OCI-LY7 (cell line): ENCODE results near the gene CMTM3. TPM values are rescaled to one million over a fixed set of nuclear protein-coding genes. Genes with fewer than 3 reads are reported as not detected.
"Not testable (repeated sequence)": the region's sequence is repeated elsewhere in the genome, so short reads cannot be mapped to it uniquely, and the experiment has no call there.

ENCODE experiments used
- BruUV-seq: library from RNA; stranded (reverse); fragments of 400-500 nt; replicated peaks from 2 replicates; lab custom pipeline; 2021; lab: Mats Ljungman, UMichigan
- CTCF ChIA-PET: fragments of 300-600 bp; sonication (Branson Sonifier 250); formaldehyde crosslinking; loops from one replicate; lab custom pipeline; 2022; ENCODE audit warnings: antibody characterized with exemption; ENCODE audit not compliant: unreplicated experiment; lab: Charles Lee
- POLR2A ChIA-PET: fragments of 300-600 bp; sonication (Branson Sonifier 250); formaldehyde crosslinking; loops from one replicate; lab custom pipeline; 2022; ENCODE audit warnings: antibody characterized with exemption; lab: Charles Lee
- DNase-seq: peaks from one replicate; pipeline ENCODE4 v3.0.0-alpha.2; 2015; ENCODE audit warnings: low spot score
- H2AFZ ChIP-seq: fragments of 200-600 bp; sonication (generic), shearing (Covaris generic); 2 replicates; pipeline ENCODE4 v1.6.1; 2014; ENCODE audit warnings: mild to moderate bottlenecking, antibody characterized with exemption, low read length, moderate library complexity
- H3K27ac ChIP-seq: fragments of 200-600 bp; sonication (generic); 2 replicates; pipeline ENCODE4 v1.5.1; 2014; ENCODE audit warnings: mixed run types, low read depth, mild to moderate bottlenecking, moderate library complexity, low read length, inconsistent platforms; ENCODE audit not compliant: poor library complexity, severe bottlenecking
- H3K36me3 ChIP-seq: fragments of 200-600 bp; sonication (generic); 2 replicates; pipeline ENCODE4 v1.6.1; 2014; ENCODE audit warnings: mild to moderate bottlenecking, antibody characterized with exemption, low read length, moderate library complexity, mixed read lengths; ENCODE audit not compliant: insufficient read depth
- H3K4me1 ChIP-seq: fragments of 200-600 bp; sonication (generic); 2 replicates; pipeline ENCODE4 v1.5.1; 2014; ENCODE audit warnings: mild to moderate bottlenecking, low read length; ENCODE audit not compliant: insufficient read depth, poor library complexity, severe bottlenecking
- H3K4me2 ChIP-seq: fragments of 200-600 bp; sonication (generic); 2 replicates; pipeline ENCODE4 v1.6.1; 2014; ENCODE audit warnings: mild to moderate bottlenecking, low read length
- H3K4me3 ChIP-seq: fragments of 200-600 bp; sonication (generic); 2 replicates; pipeline ENCODE4 v1.5.1; 2014; ENCODE audit warnings: mild to moderate bottlenecking, low read depth, low read length; ENCODE audit not compliant: poor library complexity, severe bottlenecking
- H3K79me2 ChIP-seq: fragments of 200-600 bp; sonication (generic); 2 replicates; pipeline ENCODE4 v1.6.1; 2016; ENCODE audit warnings: low read depth, mild to moderate bottlenecking, low read length, moderate library complexity, mixed read lengths; ENCODE audit not compliant: insufficient read depth
- H3K9me2 ChIP-seq: fragments of 200-600 bp; sonication (generic); 2 replicates; pipeline ENCODE4 v1.6.1; 2016; ENCODE audit warnings: mild to moderate bottlenecking, low read length, mixed read lengths; ENCODE audit not compliant: insufficient read depth
- H3K9me3 ChIP-seq: fragments of 200-600 bp; sonication (generic); 2 replicates; pipeline ENCODE4 v1.6.1; 2014; ENCODE audit warnings: mild to moderate bottlenecking, mixed run types, low read length, mixed read lengths
- H4K20me1 ChIP-seq: fragments of 200-600 bp; sonication (generic); 2 replicates; pipeline ENCODE4 v1.6.1; 2014; ENCODE audit warnings: mild to moderate bottlenecking, antibody characterized with exemption, low read length, moderate library complexity, mixed read lengths; ENCODE audit not compliant: insufficient read depth
- CTCF ChIP-seq: fragments of 200-600 bp; sonication (generic); conservative IDR thresholded peaks from 2 replicates; pipeline ENCODE4 v1.5.1; 2014; ENCODE audit warnings: mild to moderate bottlenecking, antibody characterized with exemption, low read length, moderate library complexity, mixed read lengths
- EZH2phosphoT487 ChIP-seq: fragments of 200-600 bp; sonication (generic); IDR thresholded peaks from 2 replicates; pipeline ENCODE4 v1.6.1; 2018; ENCODE audit warnings: low read depth, borderline replicate concordance, mild to moderate bottlenecking, mixed run types, antibody characterized with exemption, low read length, moderate library complexity, mixed read lengths
- intact Hi-C: fragments of 100-400 bp; cut with micrococcal nuclease; formaldehyde crosslinking; loops from one replicate; pipeline ENCODE4 v1.10.0; 2022; ENCODE audit not compliant: unreplicated experiment
- total RNA-seq, 2 experiments: library from RNA; depleted of rRNA in 1 of 2; stranded (reverse); fragments of >200 nt in 1 of 2; shearing (Covaris generic) in 1 of 2; gene quantifications; 2 replicates each; pipeline ENCODE4 v1.2.3, GENCODE V29; 2014 to 2022

The CMTM3 gene
- total RNA-seq, 2 experiments from 2014 or later = 5.0 to 30.4 TPM

- BruUV-seq = no TSS peak
- no peak overlapping the region for H3K4me3 ChIP-seq
- intact Hi-C loops = loop anchor here (2.0 to 5.0 kb wide), 2 partner anchors 202 to 264 kb away; no protein-coding TSS in a partner anchor
Measured at GRCh38 chr16:66609139-66609510, 4.6 kb downstream of the CMTM3 start.

GRCh38 chr16:66610111-66610820 lies 5.8 kb downstream of the CMTM3 start:
- POLR2A ChIA-PET = no interaction called here
- H3K4me1 ChIP-seq = peaks cover 33% of the 10 kb centered on the region
- H3K36me3 ChIP-seq = peaks cover 46% of the 10 kb centered on the region

More at GRCh38 chr16:66609139-66609510, 4.6 kb downstream of the CMTM3 start:
- no peak overlapping the region for H3K27ac ChIP-seq
- no peaks in the 10 kb centered on the region for H3K79me2 ChIP-seq
- H3K4me1 ChIP-seq = peaks cover 34% of the 10 kb centered on the region
- CTCF ChIA-PET = interaction anchor here (0.6 to 1.3 kb wide), 5 partner anchors 86 to 301 kb away, joined by 3 read pairs; no protein-coding TSS in a partner anchor
- TF ChIP-seq CTCF (no peak), EZH2phosphoT487 (no peak)
- peaks cover 6% of the 10 kb centered on the region; the same call in 1 of the 2 replicates for H4K20me1 ChIP-seq
- H3K9me2 ChIP-seq = no peaks in the 10 kb centered on the region
- no peak for DNase-seq
- peaks cover 46% of the 10 kb centered on the region for H3K36me3 ChIP-seq
- no peak overlapping the region for H3K4me2 ChIP-seq
- no peak overlapping the region for H2AFZ ChIP-seq
- H3K9me3 ChIP-seq = no peaks in the 10 kb centered on the region
- POLR2A ChIA-PET = no interaction called here

GRCh38 chr16:66611911-66612310 lies 7.4 kb downstream of the CMTM3 start:
- H3K4me3 ChIP-seq, H3K79me2 ChIP-seq, intact Hi-C loops, H3K27ac ChIP-seq, CTCF ChIA-PET, H2AFZ ChIP-seq, BruUV-seq, POLR2A ChIA-PET, H4K20me1 ChIP-seq, H3K4me2 ChIP-seq, DNase-seq, H3K9me3 ChIP-seq, H3K9me2 ChIP-seq: not testable (repeated sequence)
- Histone ChIP-seq H3K36me3 (peaks cover 46% of the 10 kb centered on the region), H3K4me1 (peaks cover 18% of the 10 kb centered on the region)

More at GRCh38 chr16:66610111-66610820, 5.8 kb downstream of the CMTM3 start:
- TF ChIP-seq CTCF (no peak), EZH2phosphoT487 (no peak)
- CTCF ChIA-PET = no interaction called here
- Histone ChIP-seq H2AFZ (no peak overlapping the region), H4K20me1 (peaks cover 6% of the 10 kb centered on the region; the same call in 1 of the 2 replicates), H3K79me2 (no peaks in the 10 kb centered on the region), H3K4me2 (no peak overlapping the region), H3K4me3 (no peak overlapping the region), H3K9me3 (no peaks in the 10 kb centered on the region), H3K9me2 (no peaks in the 10 kb centered on the region), H3K27ac (no peak overlapping the region)
- no peak for DNase-seq
- intact Hi-C loops = no loop called here
- no TSS peak for BruUV-seq
